Renal pelvis (tissue), 4 donors: ENCODE data around the gene ANKRD63. TPM values are rescaled to one million over a fixed set of nuclear protein-coding genes. Genes with fewer than 3 reads are reported as not detected.

Experiments
- DNase-seq: peaks from one replicate; pipeline ENCODE4 v3.0.0-alpha.2; 2013
- polyA plus RNA-seq, 3 donors: library from polyadenylated mRNA; unstranded; fragments of 120-200 nt; gene quantifications; one replicate each; pipeline ENCODE4 v1.2.1, GENCODE V29; 2013; ENCODE audit not compliant: insufficient read length in 3 of 3

ANKRD63 gene
- polyA plus RNA-seq, 3 donors: 0.34 to 0.40 TPM; not detected in 1

GRCh38 chr15:40295877-40296560, 13.2 kb upstream of the ANKRD63 start:
- no peak for DNase-seq

GRCh38 chr15:40295297-40295696, 12.4 kb upstream of the ANKRD63 start:
- DNase-seq: no peak

- no peak for DNase-seq
Measured at GRCh38 chr15:40293905-40294895, 11.3 kb upstream of the ANKRD63 start.

GRCh38 chr15:40293006-40293405, 10.1 kb upstream of the ANKRD63 start:
- no peak for DNase-seq

GRCh38 chr15:40292246-40292645, 9.4 kb upstream of the ANKRD63 start:
- no peak for DNase-seq

- DNase-seq: no peak
Measured at GRCh38 chr15:40290918-40291574, 8.2 kb upstream of the ANKRD63 start.

GRCh38 chr15:40290545-40290917, 7.7 kb upstream of the ANKRD63 start:
- DNase-seq: no peak

- no peak for DNase-seq
Measured at GRCh38 chr15:40289140-40289775, 6.4 kb upstream of the ANKRD63 start.

- DNase-seq: no peak
Measured at GRCh38 chr15:40287968-40288367, 5.1 kb upstream of the ANKRD63 start.

- DNase-seq: no peak
Measured at GRCh38 chr15:40287505-40287904, 4.6 kb upstream of the ANKRD63 start.

GRCh38 chr15:40286794-40287193, 3.9 kb upstream of the ANKRD63 start:
- DNase-seq: no peak

- DNase-seq: no peak
Measured at GRCh38 chr15:40286061-40286532, 3.2 kb upstream of the ANKRD63 start.

- no peak for DNase-seq
Measured at GRCh38 chr15:40285554-40286011, 2.7 kb upstream of the ANKRD63 start.

GRCh38 chr15:40285151-40285550, 2.3 kb upstream of the ANKRD63 start:
- no peak for DNase-seq

- no peak for DNase-seq
Measured at GRCh38 chr15:40283615-40284300, 894 bp upstream of the ANKRD63 start.

GRCh38 chr15:40282147-40282868, 556 bp downstream of the ANKRD63 start:
- no peak for DNase-seq

GRCh38 chr15:40281801-40282146, 1.1 kb downstream of the ANKRD63 start:
- DNase-seq: no peak

GRCh38 chr15:40281057-40281800, 1.6 kb downstream of the ANKRD63 start:
- DNase-seq: no peak

- DNase-seq: no peak
Measured at GRCh38 chr15:40280260-40281056, 2.4 kb downstream of the ANKRD63 start.
